Coronary artery (tissue), 2 donors: Measurements from ENCODE around the gene PRR36.

Experiments used
- DNase-seq: peaks from one replicate; pipeline ENCODE4 v3.0.0-alpha.2; 2017; ENCODE audit warnings: low spot score
- H3K27ac ChIP-seq, 2 donors: fragments of 200-600 bp; sonication (generic); one replicate each; pipeline ENCODE4 v1.5.1; 2016 to 2019
- H3K4me3 ChIP-seq: fragments of 200-600 bp; sonication (generic); 2 replicates; pipeline ENCODE4 v1.5.1; 2016; ENCODE audit warnings: mild to moderate bottlenecking, moderate library complexity
- TF ChIP-seq, protein P1 (sequence below): fragments of 200-600 bp; sonication (generic); IDR thresholded peaks from one replicate; pipeline ENCODE4 v1.5.1; 2019; ENCODE audit warnings: antibody characterized with exemption

PRR36 gene

DNA sequence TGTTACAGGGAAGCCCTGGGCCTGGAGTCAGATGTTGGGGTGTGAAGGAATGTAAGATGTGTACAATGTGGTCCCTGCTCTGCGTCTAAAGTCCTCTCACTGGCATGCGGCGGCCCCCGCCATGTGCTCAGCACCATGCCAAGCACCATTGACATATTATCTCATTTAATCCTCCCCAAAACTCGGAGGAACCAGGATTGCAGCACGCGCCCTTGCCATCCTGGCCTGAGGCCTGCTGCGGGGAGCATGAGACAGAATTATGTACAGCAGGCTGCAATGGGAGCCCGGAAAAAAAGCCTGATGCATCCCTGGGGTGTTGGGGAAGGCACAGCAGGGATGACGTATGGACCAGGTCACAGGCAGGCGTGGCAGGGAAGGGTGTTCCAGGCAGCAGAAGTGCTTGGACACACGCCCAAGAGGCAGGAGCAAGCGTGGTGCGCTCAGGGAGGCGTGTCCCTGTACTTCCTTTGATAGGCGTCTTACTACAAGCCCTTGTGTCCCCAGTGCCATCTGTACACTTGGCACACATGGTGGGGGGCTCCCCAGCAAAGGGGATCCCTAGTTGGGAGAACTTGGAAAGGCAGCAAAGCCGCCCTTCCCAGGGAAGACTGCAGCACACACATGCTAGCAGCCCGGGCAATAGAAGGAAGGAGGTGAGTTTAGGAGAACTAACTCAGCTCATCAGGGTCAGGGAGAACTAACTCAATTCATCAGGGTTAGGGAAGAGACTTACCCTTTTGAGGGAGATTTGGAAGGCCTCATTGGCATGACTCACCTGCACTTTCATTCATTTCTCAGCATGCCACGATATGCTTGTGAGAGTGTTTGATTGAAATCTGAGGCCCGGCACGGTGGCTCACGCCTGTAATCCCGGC, 40.7 kb downstream of the PRR36 start:
- TF ChIP-seq, protein P1, sequence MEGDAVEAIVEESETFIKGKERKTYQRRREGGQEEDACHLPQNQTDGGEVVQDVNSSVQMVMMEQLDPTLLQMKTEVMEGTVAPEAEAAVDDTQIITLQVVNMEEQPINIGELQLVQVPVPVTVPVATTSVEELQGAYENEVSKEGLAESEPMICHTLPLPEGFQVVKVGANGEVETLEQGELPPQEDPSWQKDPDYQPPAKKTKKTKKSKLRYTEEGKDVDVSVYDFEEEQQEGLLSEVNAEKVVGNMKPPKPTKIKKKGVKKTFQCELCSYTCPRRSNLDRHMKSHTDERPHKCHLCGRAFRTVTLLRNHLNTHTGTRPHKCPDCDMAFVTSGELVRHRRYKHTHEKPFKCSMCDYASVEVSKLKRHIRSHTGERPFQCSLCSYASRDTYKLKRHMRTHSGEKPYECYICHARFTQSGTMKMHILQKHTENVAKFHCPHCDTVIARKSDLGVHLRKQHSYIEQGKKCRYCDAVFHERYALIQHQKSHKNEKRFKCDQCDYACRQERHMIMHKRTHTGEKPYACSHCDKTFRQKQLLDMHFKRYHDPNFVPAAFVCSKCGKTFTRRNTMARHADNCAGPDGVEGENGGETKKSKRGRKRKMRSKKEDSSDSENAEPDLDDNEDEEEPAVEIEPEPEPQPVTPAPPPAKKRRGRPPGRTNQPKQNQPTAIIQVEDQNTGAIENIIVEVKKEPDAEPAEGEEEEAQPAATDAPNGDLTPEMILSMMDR = no peak
- no peak overlapping the region for H3K27ac ChIP-seq

DNA sequence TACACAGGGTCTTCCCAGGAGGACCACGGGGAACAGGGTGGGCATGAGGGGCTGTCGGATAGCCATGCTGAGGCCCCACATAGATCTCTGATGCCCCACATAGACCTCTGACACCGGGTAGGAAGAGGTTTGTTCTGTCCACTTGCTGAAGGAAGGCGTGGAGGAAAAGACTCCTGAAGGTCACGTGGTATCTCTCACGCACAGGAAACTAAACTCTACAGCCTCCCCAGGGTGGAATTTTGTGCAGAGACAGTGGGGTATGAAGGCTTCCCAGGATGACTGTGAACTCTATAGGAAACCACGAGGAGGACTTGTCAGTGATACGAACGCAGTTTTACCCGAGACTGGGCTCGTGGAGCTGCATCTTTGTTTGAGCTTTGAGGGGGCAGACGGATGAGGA, 41.4 kb downstream of the PRR36 start:
- no peak overlapping the region for H3K27ac ChIP-seq
- TF ChIP-seq, protein P1 = no peak
- H3K4me3 ChIP-seq = no peak overlapping the region
- no peak for DNase-seq

More for the DNA sequence above, 40.7 kb downstream of the PRR36 start:
- H3K4me3 ChIP-seq = no peak overlapping the region
- DNase-seq = no peak

GRCh38 chr19:7832009-7832408, 42.2 kb downstream of the PRR36 start:
- DNase-seq = no peak
- H3K4me3 ChIP-seq = no peak overlapping the region
- no peak overlapping the region for H3K27ac ChIP-seq
- TF ChIP-seq, protein P1 = no peak

GRCh38 chr19:7831452-7831851, 42.7 kb downstream of the PRR36 start:
- H3K4me3 ChIP-seq = no peak overlapping the region
- TF ChIP-seq, protein P1 = no peak
- no peak overlapping the region for H3K27ac ChIP-seq
- no peak for DNase-seq

GRCh38 chr19:7830823-7831222, 43.4 kb downstream of the PRR36 start:
- TF ChIP-seq, protein P1 = no peak
- H3K4me3 ChIP-seq = peak overlapping the region; percentile 97
- no peak overlapping the region for H3K27ac ChIP-seq
- no peak for DNase-seq

DNA sequence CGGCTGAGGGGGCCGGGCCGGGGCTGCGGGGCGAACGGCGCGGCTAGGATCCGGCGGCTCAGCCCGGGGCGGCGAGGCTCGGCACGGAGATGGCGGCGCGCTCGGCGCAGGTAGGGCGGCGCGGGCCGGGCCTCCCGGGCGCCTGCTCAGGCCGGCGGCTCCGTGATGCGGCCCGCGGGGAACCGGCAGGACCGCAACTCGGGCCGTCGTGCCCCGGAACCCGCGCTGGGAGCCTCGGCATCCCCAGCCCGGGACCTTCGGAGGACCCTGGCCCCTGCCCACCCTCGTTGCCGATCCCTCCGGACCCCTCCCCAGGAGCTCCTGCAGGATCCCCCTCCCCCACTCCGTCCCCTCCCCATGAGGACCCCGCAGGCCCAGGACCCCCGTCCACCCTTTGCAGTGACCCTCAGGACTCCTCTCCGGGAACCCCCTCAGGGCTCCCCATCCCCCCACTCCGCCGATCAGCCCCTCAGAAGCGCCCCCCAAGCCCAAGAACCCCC, 43.9 kb downstream of the PRR36 start:
- Histone ChIP-seq H3K27ac (peak overlapping the region; percentile 24 to 65), H3K4me3 (peak overlapping the region; percentile 97)
- DNase-seq = peak; percentile 73
- TF ChIP-seq, protein P1 = no peak
